Measurements from ENCODE around the gene LIAS.
"Not testable (repeated sequence)": the region's sequence is repeated elsewhere in the genome, so short reads cannot be mapped to it uniquely, and the experiment has no call there.

Gene LIAS

DNA sequence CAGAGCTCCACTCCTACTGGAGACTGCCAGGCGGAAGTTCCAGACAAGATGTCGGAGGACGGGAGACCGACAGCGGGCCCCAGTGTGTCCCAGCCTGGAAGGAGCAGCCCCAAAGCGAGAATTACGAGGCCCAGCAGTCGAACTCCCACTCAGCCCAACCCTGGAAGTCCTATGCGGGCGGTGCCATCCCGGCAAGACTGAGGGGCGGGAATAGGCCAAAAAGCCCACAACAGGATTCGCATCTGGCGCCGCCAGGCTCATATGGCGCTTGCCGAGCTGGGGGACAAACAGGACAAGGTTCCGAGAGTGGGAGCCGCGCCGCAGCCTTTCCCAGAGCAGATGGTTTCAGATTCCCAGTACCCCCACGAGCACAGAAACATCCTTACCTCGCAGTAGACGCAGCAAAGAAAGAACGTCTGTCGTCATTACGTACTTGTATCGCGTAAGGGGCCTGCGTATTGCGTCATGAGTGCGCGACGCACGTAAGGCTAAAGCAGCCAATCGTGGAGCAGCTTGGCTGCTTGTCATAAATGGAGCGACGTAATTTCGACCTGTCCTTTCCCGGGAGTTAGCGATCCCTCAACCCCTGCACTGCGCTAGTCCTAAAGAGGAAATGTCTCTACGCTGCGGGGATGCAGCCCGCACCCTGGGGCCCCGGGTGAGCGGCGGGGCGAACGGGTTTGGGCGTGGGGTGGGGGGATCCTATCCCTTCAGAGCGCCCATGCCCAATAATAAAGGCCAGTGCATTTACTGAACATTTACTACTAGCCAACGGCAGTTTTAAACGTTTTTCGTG lies at the start of gene LIAS, which contains the start of gene RPL9:
LIAS (plus strand) TSS at position 552 of the 796 bp plus-strand sequence; CDS start at position 614, 62 bp downstream.
RPL9 (minus strand) TSS at position 418 of the 796 bp plus-strand sequence. CDS start 483 bp downstream, outside the sequence.
- DNase-seq, result peak; percentile 96

DNA sequence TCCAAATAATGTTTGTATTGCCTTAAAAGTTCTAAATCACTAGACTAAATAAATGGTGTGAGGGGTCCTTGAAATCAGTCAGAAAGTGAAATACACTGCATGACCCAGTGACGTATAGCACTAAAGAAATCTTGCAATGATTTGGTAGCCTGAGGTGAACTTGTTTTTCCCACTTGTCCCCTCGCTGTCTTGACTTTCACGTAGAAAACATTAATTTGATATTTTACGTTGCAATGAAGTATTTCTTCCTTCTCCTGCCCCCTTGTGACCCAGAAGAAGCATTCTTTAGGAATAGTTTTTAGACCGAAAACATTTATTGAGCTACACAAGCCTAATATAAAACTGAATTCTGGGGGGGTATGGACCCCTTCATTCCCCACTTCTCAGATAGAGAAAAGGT lies 48.4 kb upstream of the LIAS start:
- DNase-seq, result no peak

DNA sequence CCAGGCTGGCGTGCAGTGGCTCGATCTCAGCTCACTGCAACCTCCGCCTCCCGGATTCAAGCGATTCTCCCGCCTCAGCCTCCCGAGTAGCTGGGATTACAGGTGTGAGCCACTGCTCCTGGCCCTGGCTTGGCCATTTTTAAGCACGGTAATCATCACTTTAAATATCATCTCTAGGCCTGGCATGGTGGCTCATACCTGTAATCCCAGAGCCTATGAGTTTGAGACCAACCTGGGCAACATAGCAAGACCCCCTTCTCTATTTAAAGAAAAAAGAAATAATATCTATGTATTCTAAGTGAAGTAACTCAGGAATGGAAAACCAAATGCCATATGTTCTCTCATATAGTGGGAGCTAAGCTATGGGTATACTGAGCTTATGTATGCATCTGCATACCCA lies 47.3 kb upstream of the LIAS start:
- not testable (repeated sequence) for DNase-seq

DNA sequence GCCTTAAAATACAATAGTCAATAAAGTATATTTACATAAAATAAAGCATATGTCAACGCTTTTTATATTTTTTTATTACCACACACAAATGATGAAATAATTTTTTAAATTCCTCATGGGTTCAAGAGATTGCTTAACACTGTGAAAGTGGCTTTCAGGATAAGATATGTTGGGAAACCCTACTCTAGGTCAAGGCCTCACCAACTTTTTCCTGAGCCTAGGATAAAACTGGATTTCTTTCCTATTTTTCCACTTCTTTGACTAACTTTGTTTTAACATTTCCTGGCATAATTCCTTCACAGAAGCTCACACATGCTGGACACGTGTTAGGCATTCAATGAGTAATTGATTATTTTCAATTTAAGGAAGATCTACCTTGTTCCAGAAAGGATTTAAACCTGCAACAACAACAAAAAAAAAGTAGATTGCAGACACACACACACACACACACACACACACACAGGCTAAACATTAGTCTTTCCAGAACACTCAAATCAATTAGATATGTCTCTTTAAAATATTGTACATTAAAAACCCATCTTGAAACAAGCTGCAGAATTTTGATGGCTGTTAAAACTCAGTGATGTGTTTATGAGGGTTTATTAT lies 43.1 kb upstream of the LIAS start:
- DNase-seq, result no peak

DNA sequence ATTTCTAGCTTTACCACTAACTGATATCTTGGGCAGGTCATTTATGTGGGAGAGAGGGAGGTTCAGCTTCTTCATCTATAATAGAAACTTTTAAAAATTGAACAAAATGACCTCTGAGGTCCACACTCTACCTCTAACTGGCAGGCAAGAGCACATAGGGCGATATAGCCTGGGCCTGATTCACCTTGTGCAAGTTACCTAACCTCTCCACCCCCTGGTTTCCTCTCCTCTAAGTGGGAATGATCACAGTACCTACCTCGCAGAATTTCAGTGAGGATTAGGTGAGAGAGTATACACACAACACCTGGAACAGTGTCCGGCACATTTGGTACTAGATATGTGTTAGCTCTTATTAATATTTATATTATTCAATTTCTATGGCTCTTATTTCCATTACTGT lies 36.6 kb upstream of the LIAS start:
- no peak for DNase-seq

DNA sequence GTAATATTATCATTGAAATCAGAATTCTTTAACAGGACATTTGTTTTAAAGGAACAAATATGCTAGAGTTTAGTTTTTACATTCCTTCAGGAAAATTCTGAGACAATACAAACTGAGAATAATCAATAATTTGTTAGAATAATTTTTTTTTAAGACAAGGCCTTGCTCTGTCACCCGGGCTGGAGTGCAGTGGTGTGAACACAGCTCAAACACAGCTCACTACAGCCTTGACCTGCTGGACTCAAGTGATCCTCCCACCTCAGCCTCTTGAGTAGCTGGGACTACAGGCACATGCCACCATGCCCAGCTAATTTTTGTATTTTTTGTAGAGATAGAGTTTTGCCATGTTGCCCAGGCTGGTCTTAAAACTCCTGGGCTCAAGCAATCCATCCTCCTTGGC lies 33.6 kb upstream of the LIAS start:
- DNase-seq, result not testable (repeated sequence)

DNA sequence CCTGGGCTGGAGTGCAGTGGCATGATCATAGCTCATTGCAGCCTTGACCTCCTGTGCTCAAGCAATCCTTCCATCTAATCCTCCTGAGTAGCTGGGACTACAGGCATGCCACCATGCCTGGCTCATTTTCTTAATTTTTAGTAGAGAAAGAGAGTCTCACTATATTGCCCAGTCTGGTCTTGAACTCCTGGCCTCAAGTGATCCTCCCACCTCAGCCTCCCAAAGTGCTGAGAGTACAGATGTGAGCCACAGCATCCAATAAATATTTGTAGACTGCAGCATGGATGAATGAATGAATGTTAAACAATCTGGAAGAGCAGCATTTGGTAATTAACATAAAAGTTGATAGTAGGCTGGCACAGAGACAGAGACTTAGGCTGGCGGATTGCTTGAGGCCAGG lies 32.1 kb upstream of the LIAS start:
- DNase-seq, result no peak

DNA sequence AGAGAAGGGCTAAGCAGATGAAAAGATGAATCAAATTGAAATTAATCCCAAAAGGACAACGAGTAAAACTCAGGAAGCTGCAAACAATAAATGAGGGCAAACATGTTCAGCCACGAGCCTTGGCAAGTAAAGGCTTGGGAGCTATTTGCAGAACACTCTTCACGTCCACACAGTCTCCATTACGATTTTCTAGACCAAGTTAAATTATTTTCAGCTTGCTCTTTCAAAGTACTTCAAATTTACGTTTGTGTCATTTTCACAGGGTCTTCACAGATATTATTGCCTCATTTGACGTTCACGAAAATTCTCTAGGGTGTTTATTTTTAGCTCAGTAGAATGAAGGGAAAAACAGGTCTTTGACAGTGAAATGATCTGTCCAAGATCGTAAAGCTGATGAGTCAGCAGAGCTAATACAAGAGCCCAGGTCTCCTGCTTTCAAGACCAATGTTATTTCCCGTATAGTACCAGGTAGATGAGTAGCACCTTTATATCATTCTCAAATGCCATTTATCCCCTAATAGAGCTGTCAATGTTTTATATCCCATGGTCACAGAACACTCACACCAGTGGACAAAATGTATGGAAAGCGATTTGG lies 31.2 kb upstream of the LIAS start:
- DNase-seq, result no peak

DNA sequence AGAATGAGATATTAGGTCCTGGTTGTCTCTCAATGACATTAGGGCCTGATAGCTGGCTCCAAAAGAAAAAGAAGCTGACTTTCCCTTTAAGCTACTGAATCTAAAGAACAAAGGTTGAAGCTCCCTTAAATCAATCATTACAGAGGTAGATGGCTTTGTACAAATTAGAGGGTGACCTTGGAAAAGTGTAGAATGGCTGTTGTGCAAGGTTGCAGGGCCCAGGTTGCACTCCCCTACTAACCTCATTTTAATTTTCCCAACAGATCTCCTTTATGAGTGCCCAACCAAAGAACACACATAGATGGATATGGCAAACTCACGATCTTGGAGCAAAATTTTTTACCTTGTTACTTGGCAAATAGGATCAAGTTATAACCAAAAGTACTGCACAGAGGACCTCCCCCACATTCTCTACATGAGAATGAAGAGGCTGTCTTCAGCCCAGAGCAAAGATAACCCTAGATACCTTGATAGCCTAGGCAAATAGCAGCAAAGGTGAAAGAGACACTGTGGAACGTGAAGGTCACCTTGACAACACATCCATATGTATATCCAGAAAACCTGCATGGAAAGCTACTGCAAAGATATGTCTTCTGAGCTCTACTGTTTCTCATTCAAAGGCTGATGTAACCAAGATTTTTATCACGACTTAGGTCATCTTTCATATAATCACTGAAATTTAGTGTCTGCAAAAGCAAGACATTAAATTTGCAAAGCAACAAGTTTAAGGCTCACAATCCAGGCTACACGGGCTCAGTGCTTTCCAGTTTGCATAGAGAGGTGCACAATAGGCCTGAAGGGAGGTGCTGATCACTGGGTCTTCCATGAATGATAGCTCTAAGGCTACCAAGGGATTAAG lies 29.2 kb upstream of the LIAS start:
- DNase-seq, result no peak

DNA sequence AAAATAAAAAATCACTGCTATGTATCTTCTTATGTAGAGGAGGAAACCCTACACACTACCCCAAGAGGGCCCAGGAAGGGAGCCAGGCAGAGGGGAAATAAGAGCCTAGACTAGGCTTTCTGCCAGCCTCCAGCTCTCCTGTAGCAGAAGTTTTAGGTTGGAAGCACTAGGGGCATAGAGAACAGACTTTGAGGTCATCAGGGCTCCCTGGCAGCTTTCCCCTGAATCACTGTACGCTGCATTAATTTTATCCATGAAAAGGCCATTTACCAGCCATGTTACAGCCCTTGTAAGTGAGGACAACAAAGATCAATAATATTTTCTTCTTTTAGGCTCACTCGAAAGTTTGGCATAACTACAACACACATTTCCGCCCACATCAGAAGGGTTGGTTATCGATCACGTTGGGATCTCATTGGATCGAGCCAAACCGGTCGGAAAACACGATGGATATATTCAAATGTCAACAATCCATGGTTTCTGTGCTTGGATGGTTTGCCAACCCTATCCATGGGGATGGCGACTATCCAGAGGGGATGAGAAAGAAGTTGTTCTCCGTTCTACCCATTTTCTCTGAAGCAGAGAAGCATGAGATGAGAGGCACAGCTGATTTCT lies 24.9 kb upstream of the LIAS start:
- DNase-seq, result no peak

DNA sequence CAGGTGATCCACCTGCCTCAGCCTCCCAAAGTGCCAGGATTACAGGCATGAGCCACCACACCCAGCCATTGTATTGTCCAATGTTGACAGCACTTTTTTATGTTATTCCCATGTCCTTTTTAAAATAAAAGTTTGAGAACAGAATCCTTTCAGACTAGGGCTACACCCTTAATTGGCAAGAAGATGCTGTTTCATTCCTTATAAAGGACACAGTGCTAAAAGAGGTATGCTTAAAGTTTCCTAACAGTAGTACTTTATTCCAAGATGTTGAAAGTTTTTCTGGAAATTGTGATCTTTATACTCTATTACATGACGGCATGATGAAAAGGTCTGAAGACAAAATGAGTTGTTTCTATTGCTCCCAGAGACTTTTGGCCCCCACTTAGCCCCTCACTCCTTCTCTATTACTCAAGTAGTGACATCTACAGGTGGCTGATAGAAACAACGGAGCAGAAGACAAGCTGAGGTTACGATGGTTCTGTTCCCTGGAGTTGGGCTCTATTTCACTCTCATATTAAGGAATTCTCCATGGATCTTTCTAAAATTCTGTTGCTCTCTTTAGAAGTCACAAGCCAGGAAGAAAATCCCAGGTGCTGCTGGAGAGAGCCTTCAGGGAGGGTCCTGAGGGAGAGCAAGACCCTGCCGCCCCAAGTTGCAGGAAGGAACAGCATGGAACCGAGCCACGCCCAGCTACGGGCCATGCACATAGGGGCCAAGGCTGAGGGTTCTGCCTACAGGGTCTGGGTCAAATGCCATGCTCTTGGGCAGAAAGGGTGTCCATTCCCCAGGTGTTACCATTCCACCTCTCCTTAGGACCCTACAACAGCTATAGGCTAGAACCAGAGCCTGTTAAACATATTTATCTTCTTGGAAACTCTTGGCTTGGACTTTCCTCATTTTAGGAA lies 22.9 kb upstream of the LIAS start:
- no peak for DNase-seq

DNA sequence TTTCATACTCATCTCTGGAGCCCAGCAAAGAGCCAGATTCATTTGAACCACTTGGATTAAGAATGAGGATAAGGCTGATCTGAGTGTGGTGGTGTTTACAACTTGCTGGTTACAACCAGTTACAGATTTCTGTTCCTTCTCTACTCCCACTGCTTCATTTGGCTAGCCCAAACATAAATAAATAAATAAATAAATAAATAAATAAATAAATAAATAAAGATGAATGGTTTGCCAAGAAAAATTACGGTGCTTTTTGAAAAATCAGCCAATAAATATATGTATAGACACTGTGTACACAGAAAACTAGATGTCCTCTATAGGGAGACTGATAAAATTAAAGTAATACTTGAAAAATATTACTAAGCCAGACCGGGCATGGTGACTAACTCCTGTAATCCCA lies 17.3 kb upstream of the LIAS start:
- no peak for DNase-seq

DNA sequence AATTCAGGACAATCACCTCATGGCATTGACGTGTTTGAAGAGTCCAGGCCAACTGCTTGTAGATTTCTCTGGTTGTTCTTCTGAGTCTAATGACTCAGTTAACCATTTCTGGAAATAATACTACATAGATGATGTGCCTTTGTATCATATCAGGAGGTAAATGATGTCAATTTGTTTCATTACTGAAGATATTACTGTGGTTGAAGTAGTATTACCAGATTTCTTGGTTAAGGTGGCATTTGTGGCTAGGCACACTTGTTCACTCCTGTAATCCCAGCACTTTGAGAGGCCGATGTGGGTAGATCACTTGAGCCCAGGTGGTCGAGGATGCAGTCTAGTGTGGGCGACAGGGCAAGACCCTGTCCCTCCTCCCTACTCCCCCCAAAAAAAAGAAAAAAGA lies 15.9 kb upstream of the LIAS start:
- DNase-seq, result no peak

DNA sequence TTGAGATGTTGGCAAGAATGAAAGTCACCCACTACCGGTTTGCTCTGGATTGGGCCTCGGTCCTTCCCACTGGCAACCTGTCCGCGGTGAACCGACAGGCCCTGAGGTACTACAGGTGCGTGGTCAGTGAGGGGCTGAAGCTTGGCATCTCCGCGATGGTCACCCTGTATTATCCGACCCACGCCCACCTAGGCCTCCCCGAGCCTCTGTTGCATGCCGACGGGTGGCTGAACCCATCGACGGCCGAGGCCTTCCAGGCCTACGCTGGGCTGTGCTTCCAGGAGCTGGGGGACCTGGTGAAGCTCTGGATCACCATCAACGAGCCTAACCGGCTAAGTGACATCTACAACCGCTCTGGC lies 12.4 kb upstream of the LIAS start:
- DNase-seq, result no peak

DNA sequence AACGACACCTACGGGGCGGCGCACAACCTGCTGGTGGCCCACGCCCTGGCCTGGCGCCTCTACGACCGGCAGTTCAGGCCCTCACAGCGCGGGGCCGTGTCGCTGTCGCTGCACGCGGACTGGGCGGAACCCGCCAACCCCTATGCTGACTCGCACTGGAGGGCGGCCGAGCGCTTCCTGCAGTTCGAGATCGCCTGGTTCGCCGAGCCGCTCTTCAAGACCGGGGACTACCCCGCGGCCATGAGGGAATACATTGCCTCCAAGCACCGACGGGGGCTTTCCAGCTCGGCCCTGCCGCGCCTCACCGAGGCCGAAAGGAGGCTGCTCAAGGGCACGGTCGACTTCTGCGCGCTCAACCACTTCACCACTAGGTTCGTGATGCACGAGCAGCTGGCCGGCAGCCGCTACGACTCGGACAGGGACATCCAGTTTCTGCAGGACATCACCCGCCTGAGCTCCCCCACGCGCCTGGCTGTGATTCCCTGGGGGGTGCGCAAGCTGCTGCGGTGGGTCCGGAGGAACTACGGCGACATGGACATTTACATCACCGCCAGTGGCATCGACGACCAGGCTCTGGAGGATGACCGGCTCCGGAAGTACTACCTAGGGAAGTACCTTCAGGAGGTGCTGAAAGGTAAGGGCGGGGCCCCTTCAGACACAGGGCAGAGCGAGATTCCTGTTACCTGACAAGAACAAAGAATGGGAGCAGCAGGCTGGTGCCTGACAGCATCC lies 11.8 kb upstream of the LIAS start:
- no peak for DNase-seq

DNA sequence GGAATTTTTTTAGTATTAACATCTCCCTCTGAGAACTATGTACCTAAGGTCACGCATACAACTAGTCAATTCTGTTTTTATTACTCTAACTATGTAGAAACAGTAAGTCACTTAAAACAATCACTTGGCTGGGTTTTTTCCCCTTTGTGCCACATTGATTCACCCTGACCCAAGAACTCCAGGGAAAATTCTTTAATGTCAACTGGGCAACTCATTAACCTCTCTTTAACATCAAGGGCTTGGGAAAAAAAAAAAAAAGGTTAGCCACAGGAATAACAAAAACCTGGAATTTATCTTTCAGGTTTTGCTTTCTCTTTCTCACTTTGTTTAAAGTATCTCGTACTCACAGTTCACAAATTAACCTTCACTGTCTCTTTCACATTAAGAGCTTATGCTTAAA lies 8.2 kb upstream of the LIAS start:
- DNase-seq, result peak; percentile 41

DNA sequence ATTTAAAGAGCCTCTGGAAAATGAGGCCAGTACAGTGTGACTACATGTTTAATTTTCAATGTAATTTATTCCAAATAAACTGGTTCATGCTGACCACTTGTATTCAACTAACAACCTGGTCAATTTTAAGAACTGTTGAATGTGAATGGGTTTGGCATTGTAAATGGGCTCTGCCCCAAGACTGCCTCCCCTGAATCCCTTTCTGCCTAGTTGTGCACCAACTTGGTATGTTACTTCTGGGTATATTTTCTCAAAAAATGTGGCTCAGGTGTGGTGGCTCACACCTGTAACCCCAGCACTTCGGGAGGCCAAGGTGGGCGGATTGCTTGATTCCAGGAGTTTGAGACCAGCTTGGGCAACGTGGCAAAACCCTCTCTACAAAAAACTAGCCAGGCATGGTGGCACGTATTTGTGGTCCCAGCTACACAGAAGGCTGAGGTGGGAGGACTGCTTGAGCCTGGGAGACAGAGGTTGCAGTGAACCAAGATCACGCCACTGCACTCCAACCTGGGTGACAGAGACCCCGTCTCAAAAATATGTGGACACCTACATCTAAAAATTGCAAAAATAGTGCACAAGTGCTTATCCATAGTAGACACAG lies 7.3 kb upstream of the LIAS start:
- DNase-seq, result no peak

DNA sequence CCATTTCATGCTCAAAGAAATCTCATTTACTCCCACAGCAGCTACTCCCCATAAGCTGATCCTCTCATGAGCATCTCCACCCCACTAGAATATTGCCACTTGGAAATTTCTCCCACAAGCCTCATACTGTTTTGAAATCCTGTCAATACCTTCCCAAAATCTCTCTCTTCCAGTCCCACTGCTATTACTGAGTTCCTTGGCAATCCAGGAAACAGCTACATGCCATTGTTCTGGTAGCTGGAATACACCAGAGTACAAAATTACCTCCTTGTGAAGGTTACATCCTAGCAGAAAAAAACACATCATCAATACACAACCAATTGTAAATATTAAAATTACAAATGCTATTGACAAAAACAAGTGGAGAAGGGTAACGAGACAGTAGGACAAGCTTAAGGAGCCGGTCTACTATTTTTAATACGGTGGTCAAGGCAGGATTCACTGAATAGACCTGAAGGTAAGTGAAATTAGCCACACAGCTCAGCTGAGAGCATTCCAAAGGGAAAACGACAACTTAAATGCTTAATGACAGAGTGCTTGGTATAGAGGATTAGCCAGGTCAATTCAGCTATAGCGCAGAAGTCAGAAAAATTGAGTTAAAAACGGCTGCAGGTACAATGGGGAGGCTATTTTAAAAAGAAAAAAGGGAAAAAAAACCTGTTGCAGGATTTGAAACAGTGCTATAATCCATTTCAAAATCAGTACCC lies 6.5 kb upstream of the LIAS start:
- no peak for DNase-seq

DNA sequence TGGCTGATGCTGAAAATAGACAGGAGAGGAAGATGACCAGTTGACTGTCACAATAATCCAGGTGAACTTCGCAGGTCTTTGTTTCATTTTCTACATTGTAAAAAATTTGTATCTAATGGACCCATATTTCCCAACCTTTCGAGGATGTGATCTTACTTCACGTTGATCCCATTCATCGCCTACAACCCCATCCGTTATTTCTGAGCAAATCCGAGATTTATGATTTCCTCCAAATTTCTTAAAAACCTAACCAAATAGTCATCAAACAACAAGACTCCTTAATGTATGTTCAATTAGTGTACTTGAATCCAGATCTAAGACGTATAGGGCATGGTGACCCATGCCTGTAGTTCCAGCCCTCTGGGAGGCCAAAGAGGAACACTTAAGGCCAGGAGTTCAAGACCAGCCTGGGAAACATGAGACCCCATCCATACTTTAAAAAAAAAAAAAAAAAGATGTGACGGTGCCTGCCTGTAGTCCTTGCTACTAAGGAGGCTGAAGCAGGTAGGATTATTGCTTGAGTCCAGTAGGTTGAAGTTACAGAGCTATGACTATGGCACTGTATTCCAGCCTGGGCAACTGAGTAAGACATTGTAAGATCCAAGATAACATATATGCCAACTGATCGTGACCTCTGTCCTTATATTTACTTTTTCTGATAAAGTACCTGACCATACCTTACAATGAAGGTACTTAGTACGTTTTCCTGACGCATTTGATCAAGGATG lies 5.8 kb upstream of the LIAS start:
- no peak for DNase-seq
